ENCODE measurements around the gene LRIF1.

- TF ChIP-seq POLR2A (IDR thresholded peaks at IDR 0.05) (no peak), CTCF (IDR thresholded peaks at IDR 0.05) (no peak)
Measured at GRCh38 chr1:110899458-110899843, 64.3 kb downstream of the LRIF1 start.

Measured in uterus (tissue), 2 donors.